Measurements from ENCODE around the gene EHMT2. TPM values are rescaled to one million over a fixed set of nuclear protein-coding genes. Genes with fewer than 3 reads are reported as not detected.
A peak's percentile ranks its signal among the peaks of the same experiment; 100 is the strongest.

The EHMT2 gene
- total RNA-seq, 1 experiment from 2014 or later: 137 TPM

DNA sequence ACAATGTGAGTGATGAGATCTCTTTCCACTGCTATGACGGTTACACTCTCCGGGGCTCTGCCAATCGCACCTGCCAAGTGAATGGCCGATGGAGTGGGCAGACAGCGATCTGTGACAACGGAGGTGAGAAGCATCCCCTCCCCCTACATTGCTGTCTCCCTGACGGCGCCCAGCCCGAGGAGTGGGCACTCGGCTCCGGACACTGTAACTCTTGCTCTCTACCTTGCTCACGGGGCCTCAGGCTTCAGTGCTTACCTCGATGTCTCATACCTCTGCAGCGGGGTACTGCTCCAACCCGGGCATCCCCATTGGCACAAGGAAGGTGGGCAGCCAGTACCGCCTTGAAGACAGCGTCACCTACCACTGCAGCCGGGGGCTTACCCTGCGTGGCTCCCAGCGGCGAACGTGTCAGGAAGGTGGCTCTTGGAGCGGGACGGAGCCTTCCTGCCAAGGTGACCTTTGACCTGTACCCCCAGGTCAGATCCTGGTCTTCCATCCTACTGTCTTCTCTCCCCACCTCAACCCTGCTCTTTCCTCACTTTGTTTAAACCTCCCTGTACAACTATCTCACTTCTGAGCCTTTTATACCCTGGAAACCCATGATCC lies 49.7 kb upstream of the EHMT2 start:
- peaks cover 4% of the 10 kb centered on the region; the same call in 1 of the 2 replicates for H3K4me1 Mint-ChIP-seq
- DNase-seq (ENCODE audit: low spot score) (no peak), ATAC-seq (no peak)
- TF ChIP-seq TP53 (CRISPR knock-in tag; IDR thresholded peaks at IDR 0.05): no peak
- no peak overlapping the region for H3K4me3 Mint-ChIP-seq
- no peaks in the 10 kb centered on the region for H3K9me3 Mint-ChIP-seq
- no peak overlapping the region for H3K27ac Mint-ChIP-seq
- CTCF ChIA-PET: no interaction called here
- H3K27me3 Mint-ChIP-seq (ENCODE audit: low read depth): peaks cover 56% of the 10 kb centered on the region
- POLR2A ChIA-PET: no interaction called here
- peaks cover 7% of the 10 kb centered on the region; the same call in 1 of the 2 replicates for H3K36me3 Mint-ChIP-seq

DNA sequence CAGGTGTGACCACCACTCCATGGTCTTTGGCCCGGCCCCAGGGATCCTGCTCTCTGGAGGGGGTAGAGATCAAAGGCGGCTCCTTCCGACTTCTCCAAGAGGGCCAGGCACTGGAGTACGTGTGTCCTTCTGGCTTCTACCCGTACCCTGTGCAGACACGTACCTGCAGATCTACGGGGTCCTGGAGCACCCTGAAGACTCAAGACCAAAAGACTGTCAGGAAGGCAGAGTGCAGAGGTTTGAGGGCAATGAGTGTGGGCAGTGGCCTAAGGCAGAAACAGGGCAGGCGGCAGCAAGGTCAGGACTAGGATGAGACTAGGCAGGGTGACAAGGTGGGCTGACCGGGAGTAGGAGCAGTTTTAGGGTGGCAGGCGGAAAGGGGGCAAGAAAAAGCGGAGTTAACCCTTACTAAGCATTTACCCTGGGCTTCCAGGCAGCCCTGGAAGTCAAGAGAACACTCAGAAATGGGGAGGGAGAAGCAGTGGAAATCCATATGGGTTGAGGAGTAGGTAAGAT lies 48.9 kb upstream of the EHMT2 start:
- ChIA-PET POLR2A (no interaction called here), CTCF (interaction anchor here (0.8 to 1.1 kb wide), 3 partner anchors 37 to 177 kb away, joined by 3 to 4 read pairs (median 3); no protein-coding TSS in a partner anchor)
- H3K27me3 Mint-ChIP-seq (ENCODE audit: low read depth): peaks cover 56% of the 10 kb centered on the region
- H3K4me3 Mint-ChIP-seq: no peak overlapping the region
- peaks cover 4% of the 10 kb centered on the region; the same call in 1 of the 2 replicates for H3K4me1 Mint-ChIP-seq
- H3K9me3 Mint-ChIP-seq: no peaks in the 10 kb centered on the region
- H3K36me3 Mint-ChIP-seq: peaks cover 7% of the 10 kb centered on the region; the same call in 1 of the 2 replicates
- TF ChIP-seq ZNF138 (CRISPR knock-in tag; conservative IDR thresholded peaks at IDR 0.05) (no peak), SOX15 (CRISPR knock-in tag; IDR thresholded peaks at IDR 0.05) (no peak), GABPB1 (CRISPR knock-in tag; IDR thresholded peaks at IDR 0.05) (no peak)
- TF ChIP-seq, protein P1, sequence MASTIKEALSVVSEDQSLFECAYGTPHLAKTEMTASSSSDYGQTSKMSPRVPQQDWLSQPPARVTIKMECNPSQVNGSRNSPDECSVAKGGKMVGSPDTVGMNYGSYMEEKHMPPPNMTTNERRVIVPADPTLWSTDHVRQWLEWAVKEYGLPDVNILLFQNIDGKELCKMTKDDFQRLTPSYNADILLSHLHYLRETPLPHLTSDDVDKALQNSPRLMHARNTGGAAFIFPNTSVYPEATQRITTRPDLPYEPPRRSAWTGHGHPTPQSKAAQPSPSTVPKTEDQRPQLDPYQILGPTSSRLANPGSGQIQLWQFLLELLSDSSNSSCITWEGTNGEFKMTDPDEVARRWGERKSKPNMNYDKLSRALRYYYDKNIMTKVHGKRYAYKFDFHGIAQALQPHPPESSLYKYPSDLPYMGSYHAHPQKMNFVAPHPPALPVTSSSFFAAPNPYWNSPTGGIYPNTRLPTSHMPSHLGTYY (CRISPR knock-in tag; IDR thresholded peaks at IDR 0.05): no peak
- TF ChIP-seq, protein P2, sequence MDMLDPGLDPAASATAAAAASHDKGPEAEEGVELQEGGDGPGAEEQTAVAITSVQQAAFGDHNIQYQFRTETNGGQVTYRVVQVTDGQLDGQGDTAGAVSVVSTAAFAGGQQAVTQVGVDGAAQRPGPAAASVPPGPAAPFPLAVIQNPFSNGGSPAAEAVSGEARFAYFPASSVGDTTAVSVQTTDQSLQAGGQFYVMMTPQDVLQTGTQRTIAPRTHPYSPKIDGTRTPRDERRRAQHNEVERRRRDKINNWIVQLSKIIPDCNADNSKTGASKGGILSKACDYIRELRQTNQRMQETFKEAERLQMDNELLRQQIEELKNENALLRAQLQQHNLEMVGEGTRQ (CRISPR knock-in tag; IDR thresholded peaks at IDR 0.05): no peak
- H3K27ac Mint-ChIP-seq: no peak overlapping the region
- DNase-seq (ENCODE audit: low spot score): no peak
- no peak for ATAC-seq

DNA sequence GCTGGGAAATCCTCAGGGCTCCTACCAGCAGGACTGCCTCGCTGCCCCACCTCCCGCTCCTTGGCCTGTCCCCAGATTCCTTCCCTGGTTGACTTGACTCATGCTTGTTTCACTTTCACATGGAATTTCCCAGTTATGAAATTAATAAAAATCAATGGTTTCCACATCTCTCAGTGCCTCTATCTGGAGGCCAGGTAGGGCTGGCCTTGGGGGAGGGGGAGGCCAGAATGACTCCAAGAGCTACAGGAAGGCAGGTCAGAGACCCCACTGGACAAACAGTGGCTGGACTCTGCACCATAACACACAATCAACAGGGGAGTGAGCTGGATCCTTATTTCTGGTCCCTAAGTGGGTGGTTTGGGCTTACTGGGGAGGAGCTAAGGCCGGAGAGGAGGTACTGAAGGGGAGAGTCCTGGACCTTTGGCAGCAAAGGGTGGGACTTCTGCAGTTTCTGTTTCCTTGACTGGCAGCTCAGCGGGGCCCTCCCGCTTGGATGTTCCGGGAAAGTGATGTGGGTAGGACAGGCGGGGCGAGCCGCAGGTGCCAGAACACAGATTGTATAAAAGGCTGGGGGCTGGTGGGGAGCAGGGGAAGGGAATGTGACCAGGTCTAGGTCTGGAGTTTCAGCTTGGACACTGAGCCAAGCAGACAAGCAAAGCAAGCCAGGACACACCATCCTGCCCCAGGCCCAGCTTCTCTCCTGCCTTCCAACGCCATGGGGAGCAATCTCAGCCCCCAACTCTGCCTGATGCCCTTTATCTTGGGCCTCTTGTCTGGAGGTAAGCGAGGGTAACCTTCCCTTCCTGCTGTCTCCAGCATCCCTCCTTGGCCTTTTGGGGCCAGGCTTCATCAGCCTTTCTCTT lies 48.2 kb upstream of the EHMT2 start, which contains the start of gene CFB:
Gene CFB (plus strand): TSS at position 589 of the 863 bp plus-strand sequence. CDS start 127 bp downstream, at position 716.
- no peak for TF ChIP-seq GTF2I (CRISPR knock-in tag; conservative IDR thresholded peaks at IDR 0.05)
- 0 out of 2 replicates have a peak, but pooled peaks have one; percentile 32 for TF ChIP-seq GABPB1 (CRISPR knock-in tag; IDR thresholded peaks at IDR 0.05)
- no peaks in the 10 kb centered on the region for H3K9me3 Mint-ChIP-seq
- peak; percentile 72 for ATAC-seq
- POLR2A ChIA-PET: interaction anchor here (0.7 kb wide), 1 partner anchor 118 kb away, joined by 3 read pairs; the partner anchor contains the start of gene HSPA1B
- H3K4me1 Mint-ChIP-seq: peaks cover 4% of the 10 kb centered on the region
- peaks cover 58% of the 10 kb centered on the region for H3K27me3 Mint-ChIP-seq (ENCODE audit: low read depth)
- CTCF ChIA-PET: interaction anchor here (0.8 to 1.1 kb wide), 4 partner anchors 23 to 176 kb away, joined by 3 to 7 read pairs (median 4); no protein-coding TSS in a partner anchor
- H3K36me3 Mint-ChIP-seq: peaks cover 1% of the 10 kb centered on the region; the same call in 1 of the 2 replicates
- DNase-seq (ENCODE audit: low spot score): peak; percentile 44
- peak within 1 kb of the TSS; percentile 42; the same call in 1 of the 2 replicates for H3K27ac Mint-ChIP-seq
- H3K4me3 Mint-ChIP-seq: no peak within 1 kb of the TSS

DNA sequence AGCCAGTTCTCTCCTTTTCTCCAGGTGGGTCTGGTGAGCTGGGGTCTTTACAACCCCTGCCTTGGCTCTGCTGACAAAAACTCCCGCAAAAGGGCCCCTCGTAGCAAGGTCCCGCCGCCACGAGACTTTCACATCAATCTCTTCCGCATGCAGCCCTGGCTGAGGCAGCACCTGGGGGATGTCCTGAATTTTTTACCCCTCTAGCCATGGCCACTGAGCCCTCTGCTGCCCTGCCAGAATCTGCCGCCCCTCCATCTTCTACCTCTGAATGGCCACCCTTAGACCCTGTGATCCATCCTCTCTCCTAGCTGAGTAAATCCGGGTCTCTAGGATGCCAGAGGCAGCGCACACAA lies 47.6 kb upstream of the EHMT2 start:
- no peak overlapping the region for H3K4me3 Mint-ChIP-seq
- peak overlapping the region; percentile 42; the same call in 1 of the 2 replicates for H3K27ac Mint-ChIP-seq
- ATAC-seq (no peak), DNase-seq (ENCODE audit: low spot score) (no peak)
- peaks cover 10% of the 10 kb centered on the region for H3K4me1 Mint-ChIP-seq
- no peaks in the 10 kb centered on the region for H3K36me3 Mint-ChIP-seq
- no peaks in the 10 kb centered on the region for H3K9me3 Mint-ChIP-seq
- ChIA-PET CTCF (interaction anchor here (1.1 kb wide), 3 partner anchors 22 to 175 kb away, joined by 3 to 7 read pairs (median 3); no protein-coding TSS in a partner anchor), POLR2A (interaction anchor here (0.7 kb wide), 1 partner anchor 118 kb away, joined by 3 read pairs; the partner anchor contains the start of gene HSPA1B)
- H3K27me3 Mint-ChIP-seq (ENCODE audit: low read depth): peaks cover 58% of the 10 kb centered on the region
- no peak for TF ChIP-seq TEAD1 (CRISPR knock-in tag; IDR thresholded peaks at IDR 0.05)
- TF ChIP-seq, protein P3, sequence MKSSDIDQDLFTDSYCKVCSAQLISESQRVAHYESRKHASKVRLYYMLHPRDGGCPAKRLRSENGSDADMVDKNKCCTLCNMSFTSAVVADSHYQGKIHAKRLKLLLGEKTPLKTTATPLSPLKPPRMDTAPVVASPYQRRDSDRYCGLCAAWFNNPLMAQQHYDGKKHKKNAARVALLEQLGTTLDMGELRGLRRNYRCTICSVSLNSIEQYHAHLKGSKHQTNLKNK (CRISPR knock-in tag; IDR thresholded peaks at IDR 0.05): no peak
- TF ChIP-seq, protein P4, sequence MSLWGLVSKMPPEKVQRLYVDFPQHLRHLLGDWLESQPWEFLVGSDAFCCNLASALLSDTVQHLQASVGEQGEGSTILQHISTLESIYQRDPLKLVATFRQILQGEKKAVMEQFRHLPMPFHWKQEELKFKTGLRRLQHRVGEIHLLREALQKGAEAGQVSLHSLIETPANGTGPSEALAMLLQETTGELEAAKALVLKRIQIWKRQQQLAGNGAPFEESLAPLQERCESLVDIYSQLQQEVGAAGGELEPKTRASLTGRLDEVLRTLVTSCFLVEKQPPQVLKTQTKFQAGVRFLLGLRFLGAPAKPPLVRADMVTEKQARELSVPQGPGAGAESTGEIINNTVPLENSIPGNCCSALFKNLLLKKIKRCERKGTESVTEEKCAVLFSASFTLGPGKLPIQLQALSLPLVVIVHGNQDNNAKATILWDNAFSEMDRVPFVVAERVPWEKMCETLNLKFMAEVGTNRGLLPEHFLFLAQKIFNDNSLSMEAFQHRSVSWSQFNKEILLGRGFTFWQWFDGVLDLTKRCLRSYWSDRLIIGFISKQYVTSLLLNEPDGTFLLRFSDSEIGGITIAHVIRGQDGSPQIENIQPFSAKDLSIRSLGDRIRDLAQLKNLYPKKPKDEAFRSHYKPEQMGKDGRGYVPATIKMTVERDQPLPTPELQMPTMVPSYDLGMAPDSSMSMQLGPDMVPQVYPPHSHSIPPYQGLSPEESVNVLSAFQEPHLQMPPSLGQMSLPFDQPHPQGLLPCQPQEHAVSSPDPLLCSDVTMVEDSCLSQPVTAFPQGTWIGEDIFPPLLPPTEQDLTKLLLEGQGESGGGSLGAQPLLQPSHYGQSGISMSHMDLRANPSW (CRISPR knock-in tag; conservative IDR thresholded peaks at IDR 0.05; ENCODE audit: low read depth): no peak
- TF ChIP-seq, protein P5, sequence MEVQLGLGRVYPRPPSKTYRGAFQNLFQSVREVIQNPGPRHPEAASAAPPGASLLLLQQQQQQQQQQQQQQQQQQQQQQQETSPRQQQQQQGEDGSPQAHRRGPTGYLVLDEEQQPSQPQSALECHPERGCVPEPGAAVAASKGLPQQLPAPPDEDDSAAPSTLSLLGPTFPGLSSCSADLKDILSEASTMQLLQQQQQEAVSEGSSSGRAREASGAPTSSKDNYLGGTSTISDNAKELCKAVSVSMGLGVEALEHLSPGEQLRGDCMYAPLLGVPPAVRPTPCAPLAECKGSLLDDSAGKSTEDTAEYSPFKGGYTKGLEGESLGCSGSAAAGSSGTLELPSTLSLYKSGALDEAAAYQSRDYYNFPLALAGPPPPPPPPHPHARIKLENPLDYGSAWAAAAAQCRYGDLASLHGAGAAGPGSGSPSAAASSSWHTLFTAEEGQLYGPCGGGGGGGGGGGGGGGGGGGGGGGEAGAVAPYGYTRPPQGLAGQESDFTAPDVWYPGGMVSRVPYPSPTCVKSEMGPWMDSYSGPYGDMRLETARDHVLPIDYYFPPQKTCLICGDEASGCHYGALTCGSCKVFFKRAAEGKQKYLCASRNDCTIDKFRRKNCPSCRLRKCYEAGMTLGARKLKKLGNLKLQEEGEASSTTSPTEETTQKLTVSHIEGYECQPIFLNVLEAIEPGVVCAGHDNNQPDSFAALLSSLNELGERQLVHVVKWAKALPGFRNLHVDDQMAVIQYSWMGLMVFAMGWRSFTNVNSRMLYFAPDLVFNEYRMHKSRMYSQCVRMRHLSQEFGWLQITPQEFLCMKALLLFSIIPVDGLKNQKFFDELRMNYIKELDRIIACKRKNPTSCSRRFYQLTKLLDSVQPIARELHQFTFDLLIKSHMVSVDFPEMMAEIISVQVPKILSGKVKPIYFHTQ (CRISPR knock-in tag; IDR thresholded peaks at IDR 0.05): no peak
- TF ChIP-seq, protein P6, sequence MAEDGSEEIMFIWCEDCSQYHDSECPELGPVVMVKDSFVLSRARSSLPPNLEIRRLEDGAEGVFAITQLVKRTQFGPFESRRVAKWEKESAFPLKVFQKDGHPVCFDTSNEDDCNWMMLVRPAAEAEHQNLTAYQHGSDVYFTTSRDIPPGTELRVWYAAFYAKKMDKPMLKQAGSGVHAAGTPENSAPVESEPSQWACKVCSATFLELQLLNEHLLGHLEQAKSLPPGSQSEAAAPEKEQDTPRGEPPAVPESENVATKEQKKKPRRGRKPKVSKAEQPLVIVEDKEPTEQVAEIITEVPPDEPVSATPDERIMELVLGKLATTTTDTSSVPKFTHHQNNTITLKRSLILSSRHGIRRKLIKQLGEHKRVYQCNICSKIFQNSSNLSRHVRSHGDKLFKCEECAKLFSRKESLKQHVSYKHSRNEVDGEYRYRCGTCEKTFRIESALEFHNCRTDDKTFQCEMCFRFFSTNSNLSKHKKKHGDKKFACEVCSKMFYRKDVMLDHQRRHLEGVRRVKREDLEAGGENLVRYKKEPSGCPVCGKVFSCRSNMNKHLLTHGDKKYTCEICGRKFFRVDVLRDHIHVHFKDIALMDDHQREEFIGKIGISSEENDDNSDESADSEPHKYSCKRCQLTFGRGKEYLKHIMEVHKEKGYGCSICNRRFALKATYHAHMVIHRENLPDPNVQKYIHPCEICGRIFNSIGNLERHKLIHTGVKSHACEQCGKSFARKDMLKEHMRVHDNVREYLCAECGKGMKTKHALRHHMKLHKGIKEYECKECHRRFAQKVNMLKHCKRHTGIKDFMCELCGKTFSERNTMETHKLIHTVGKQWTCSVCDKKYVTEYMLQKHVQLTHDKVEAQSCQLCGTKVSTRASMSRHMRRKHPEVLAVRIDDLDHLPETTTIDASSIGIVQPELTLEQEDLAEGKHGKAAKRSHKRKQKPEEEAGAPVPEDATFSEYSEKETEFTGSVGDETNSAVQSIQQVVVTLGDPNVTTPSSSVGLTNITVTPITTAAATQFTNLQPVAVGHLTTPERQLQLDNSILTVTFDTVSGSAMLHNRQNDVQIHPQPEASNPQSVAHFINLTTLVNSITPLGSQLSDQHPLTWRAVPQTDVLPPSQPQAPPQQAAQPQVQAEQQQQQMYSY (CRISPR knock-in tag; IDR thresholded peaks at IDR 0.05): no peak
- no peak for TF ChIP-seq CREB1 (CRISPR knock-in tag; IDR thresholded peaks at IDR 0.05)

Measured in WTC11 (cell line).